GM21447 (cell line): ENCODE data around the gene WNT3A.

Source experiments
- ATAC-seq: cut with Tn5 transposase; IDR thresholded peaks from one replicate; pipeline ENCODE4 v1.9.1; 2021; ENCODE audit not compliant: unreplicated experiment

The WNT3A gene

GRCh38 chr1:228046421-228047182 lies 39.8 kb downstream of the WNT3A start:
- no peak for ATAC-seq

GRCh38 chr1:228047183-228047466 lies 40.3 kb downstream of the WNT3A start:
- ATAC-seq = no peak

GRCh38 chr1:228048120-228048519 lies 41.3 kb downstream of the WNT3A start:
- ATAC-seq = no peak

- no peak for ATAC-seq
Measured at GRCh38 chr1:228048659-228049298, 42.0 kb downstream of the WNT3A start.

GRCh38 chr1:228050571-228051231 lies 43.9 kb downstream of the WNT3A start:
- no peak for ATAC-seq

- ATAC-seq = no peak
Measured at GRCh38 chr1:228058172-228058948, 51.6 kb downstream of the WNT3A start.

- ATAC-seq = no peak
Measured at GRCh38 chr1:228058949-228059633, 52.3 kb downstream of the WNT3A start.

- ATAC-seq = no peak
Measured at GRCh38 chr1:228059634-228060457, 53.0 kb downstream of the WNT3A start.

GRCh38 chr1:228060458-228061190 lies 53.8 kb downstream of the WNT3A start:
- no peak for ATAC-seq

- no peak for ATAC-seq
Measured at GRCh38 chr1:228061411-228062084, 54.8 kb downstream of the WNT3A start.

- ATAC-seq = no peak
Measured at GRCh38 chr1:228062085-228062791, 55.4 kb downstream of the WNT3A start.

- ATAC-seq = no peak
Measured at GRCh38 chr1:228062812-228063211, 56.0 kb downstream of the WNT3A start.

- no peak for ATAC-seq
Measured at GRCh38 chr1:228063251-228064191, 56.7 kb downstream of the WNT3A start.

- ATAC-seq = no peak
Measured at GRCh38 chr1:228064296-228064695, 57.5 kb downstream of the WNT3A start.

- no peak for ATAC-seq
Measured at GRCh38 chr1:228064741-228065542, 58.1 kb downstream of the WNT3A start.
